Activated naive CD4-positive, alpha-beta T cell (primary cell): ENCODE measurements around the gene OR2G6.
"Not testable (repeated sequence)": the region's sequence is repeated elsewhere in the genome, so short reads cannot be mapped to it uniquely, and the experiment has no call there.

Experiments
- DNase-seq, 4 experiments: peaks; one replicate each; lab custom pipeline; 2025; lab: John Stamatoyannopoulos, UW

The OR2G6 gene

DNA sequence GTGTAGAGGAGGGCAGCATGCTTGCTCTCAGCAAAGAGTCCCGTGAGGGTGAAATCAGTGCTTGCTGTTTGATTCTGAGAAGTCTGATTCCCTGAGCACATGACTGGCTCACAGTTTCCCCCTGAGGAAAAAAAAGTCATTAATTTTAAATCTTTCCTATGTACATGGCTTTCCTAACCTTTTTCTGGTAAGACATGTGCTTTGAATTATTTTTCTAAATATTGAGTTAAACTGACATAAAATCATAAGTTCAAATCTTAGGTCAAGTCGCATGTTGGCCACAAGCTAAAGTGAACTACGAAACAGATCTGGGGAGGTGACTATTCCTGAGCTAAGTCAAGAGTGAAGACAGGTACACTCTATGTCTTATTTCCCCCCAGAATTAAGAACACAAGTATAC, 66.8 kb downstream of the OR2G6 start, which contains the start of gene OR2T34:
OR2T34 (minus strand) TSS at position 101 of the 400 bp plus-strand sequence; CDS start at position 101, 0 bp downstream.
- DNase-seq = not testable (repeated sequence)

- DNase-seq = no peak
These were observed 68.5 kb downstream of the OR2G6 start for GRCh38 chr1:248576260-248576980.
